Ectodermal cell (in vitro differentiated cells): ENCODE measurements around the gene FNDC3A.

Source experiments
- H3K27ac ChIP-seq: 2 replicates; pipeline ENCODE4 v1.7.0; 2013; ENCODE audit warnings: mild to moderate bottlenecking, low read depth, low read length; ENCODE audit not compliant: insufficient read depth, poor library complexity, severe bottlenecking
- H3K27me3 ChIP-seq: 2 replicates; pipeline ENCODE4 v1.7.0; 2013; ENCODE audit warnings: mild to moderate bottlenecking, low read length; ENCODE audit not compliant: insufficient read depth, control insufficient read depth, poor library complexity, severe bottlenecking
- H3K36me3 ChIP-seq: one replicate; pipeline ENCODE4 v1.7.0; 2013; ENCODE audit warnings: low read length; ENCODE audit not compliant: control insufficient read depth, insufficient read depth
- H3K4me1 ChIP-seq: one replicate; pipeline ENCODE4 v1.7.0; 2013; ENCODE audit warnings: low read length; ENCODE audit not compliant: control insufficient read depth, insufficient read depth
- H3K4me3 ChIP-seq: 2 replicates; pipeline ENCODE4 v1.7.0; 2013; ENCODE audit warnings: low read depth, low read length, control low read depth; ENCODE audit not compliant: insufficient read depth
- H3K9me3 ChIP-seq: 2 replicates; pipeline ENCODE4 v1.7.0; 2013; ENCODE audit warnings: mild to moderate bottlenecking, low read length, moderate library complexity; ENCODE audit not compliant: control insufficient read depth
- WGBS, 2 experiments: methylation state at CpG; one replicate each; pipeline ENCODE4 v1.1.7; 2013; ENCODE audit warnings: missing lambda C conversion rate in 2 of 2; 5-methylcytosine and 5-hydroxymethylcytosine counted together

Gene FNDC3A

DNA sequence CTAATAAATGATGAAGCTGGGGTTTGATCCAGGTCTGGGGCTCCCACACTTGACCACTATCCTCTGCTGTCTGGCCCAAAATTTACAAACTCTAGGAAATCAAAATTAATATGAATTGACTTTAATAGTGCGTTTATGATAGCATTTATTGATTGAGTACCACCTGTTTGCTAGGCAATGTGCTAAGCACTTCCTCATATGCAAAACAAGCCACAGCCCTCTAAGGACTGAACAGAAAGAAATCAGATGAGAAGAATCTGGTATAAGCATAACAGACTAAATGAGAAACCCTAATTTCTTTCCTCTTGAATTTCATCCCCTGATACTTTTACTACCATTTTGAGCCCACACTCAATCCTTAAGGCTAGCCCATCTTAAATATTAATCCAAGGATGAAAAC, 237.8 kb downstream of the FNDC3A start:
- Histone ChIP-seq H3K4me3 (no peak overlapping the region), H3K27ac (no peak overlapping the region), H3K27me3 (peaks cover 23% of the 10 kb centered on the region), H3K4me1 (peaks cover 4% of the 10 kb centered on the region), H3K36me3 (peaks cover under 1% of the 10 kb centered on the region), H3K9me3 (no peaks in the 10 kb centered on the region)
- WGBS, 2 experiments, result 82% methylated on average over 1 of the region's 1 CpG; no CpG with 5 or more reads in 1 of the 2 experiments

DNA sequence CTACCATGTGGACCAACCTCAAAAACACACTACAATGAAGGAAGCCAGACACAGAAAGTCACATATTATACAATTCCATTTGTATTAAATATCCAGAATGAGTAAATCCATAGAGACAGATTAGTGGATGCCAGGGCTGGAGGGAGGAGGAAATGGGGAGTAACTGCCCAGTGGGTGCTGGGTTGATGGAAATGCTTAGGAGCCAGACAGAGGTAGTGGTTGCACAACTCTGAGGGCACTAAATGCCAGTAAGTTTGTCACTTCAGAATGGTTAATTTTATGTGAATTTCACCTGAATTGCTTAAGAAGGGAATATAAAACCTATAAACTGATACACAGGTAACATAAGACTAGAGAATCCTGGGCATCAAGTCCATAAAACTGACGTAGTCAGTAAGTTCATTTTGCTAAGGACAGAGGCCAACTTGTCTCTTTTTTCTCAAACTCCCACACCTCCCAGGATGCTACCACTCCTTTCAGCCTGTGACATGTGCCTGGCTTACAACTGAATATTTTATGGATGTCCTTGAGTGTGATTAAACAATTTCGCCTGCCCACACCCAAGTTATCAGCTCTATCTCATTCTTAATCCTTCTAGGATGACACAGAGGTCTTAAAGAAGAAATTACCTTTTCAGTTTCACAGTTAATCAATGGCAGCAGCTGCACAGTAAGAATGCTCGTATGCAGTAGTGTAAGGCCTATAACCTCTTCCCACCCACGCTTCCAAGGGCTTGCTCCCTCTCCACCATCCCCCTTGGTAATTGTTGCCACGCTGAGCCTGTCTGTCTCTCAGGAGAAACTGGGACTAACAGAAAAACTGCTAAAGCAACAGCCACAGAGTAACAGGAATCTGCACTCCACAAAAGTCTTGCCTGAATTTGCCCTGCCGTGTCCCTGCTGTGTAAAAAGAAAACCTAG, 238.5 kb downstream of the FNDC3A start:
- 77 to 78% methylated on average over 6 of the region's 6 CpGs for WGBS, 2 experiments
- Histone ChIP-seq H3K36me3 (no peaks in the 10 kb centered on the region), H3K27ac (no peak overlapping the region), H3K9me3 (no peaks in the 10 kb centered on the region), H3K27me3 (peaks cover 30% of the 10 kb centered on the region), H3K4me1 (peaks cover 7% of the 10 kb centered on the region), H3K4me3 (no peak overlapping the region)

DNA sequence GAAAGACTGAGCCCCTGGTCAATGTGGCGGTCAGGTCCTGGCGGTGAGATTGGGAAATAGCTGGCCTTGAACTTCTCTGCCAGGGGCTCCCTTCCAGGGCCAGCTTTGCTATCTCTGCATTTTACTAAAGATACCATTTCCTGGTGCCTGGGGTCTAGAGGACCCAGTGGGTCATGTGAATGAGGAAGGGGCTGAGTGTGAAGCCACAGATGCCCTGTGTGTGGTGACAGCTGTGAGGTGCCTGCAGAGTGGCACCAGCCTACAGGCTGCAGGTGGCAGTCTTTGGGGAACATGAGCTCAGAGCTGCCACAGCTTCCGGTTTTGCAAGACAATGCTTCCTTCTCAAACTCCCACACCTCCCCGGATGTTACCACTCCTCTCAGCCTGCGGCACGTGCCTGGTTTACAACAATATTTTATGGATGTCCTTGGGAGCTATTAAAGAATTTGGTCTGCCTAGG, 239.2 kb downstream of the FNDC3A start:
- 54 to 59% methylated on average over 6 of the region's 6 CpGs for WGBS, 2 experiments
- peaks cover 37% of the 10 kb centered on the region for H3K27me3 ChIP-seq
- H3K27ac ChIP-seq, result no peak overlapping the region
- no peaks in the 10 kb centered on the region for H3K36me3 ChIP-seq
- peaks cover 7% of the 10 kb centered on the region for H3K4me1 ChIP-seq
- H3K4me3 ChIP-seq, result no peak overlapping the region
- H3K9me3 ChIP-seq, result no peaks in the 10 kb centered on the region

DNA sequence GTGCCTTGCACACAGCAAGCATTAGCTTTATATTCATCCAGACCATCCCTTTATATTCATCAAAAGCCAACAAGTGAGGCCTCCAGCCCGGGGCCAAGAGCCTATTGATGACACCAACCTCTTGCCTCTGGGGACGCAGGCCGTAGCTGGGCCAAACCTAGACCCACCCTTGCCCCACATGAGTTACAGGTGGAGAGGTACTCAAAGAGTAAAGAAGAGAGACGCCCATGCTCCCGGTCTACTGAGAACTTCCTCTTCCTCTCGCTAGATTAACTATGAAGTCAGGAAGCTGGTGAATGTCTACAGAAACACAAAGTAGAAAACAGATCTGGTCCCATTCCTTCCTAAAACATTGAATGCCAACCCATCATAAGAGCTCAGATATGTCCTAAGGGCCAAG, 240.6 kb downstream of the FNDC3A start:
- WGBS, 2 experiments, result 94 to 99% methylated on average over 6 of the region's 6 CpGs
- H3K4me1 ChIP-seq, result peaks cover 7% of the 10 kb centered on the region
- no peak overlapping the region for H3K27ac ChIP-seq
- no peak overlapping the region for H3K4me3 ChIP-seq
- no peaks in the 10 kb centered on the region for H3K36me3 ChIP-seq
- H3K9me3 ChIP-seq, result no peaks in the 10 kb centered on the region
- H3K27me3 ChIP-seq, result peaks cover 50% of the 10 kb centered on the region

DNA sequence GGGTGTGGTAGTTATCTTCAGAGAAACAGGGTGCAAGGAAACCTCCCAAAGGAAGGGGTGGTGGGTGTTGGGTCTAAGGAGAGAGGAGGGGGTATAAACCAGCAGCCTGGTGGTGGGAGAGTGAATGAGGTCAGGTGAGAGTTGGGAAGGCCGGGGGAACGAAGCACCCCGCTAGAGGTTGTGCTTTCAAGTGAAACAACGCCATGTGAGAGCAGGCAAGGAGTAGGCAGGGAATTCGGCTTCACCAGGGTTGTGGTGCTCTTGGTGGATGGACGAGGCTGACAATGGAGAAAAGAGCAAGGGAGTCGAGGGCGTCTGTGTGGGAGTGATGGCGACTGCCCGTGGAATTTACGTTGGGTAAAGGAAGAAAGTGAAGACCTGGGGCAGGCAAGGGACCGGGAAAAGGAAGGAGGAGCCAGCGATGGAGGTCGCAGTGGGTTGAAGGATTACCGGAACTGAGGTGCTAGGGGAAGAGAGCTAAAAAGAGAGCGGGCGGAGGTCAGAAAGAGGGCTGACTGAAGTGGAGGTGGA, 242.3 kb downstream of the FNDC3A start:
- H3K36me3 ChIP-seq, result no peaks in the 10 kb centered on the region
- H3K9me3 ChIP-seq, result no peaks in the 10 kb centered on the region
- peaks cover 7% of the 10 kb centered on the region for H3K4me1 ChIP-seq
- 52 to 53% methylated on average over 17 of the region's 17 CpGs for WGBS, 2 experiments
- H3K27ac ChIP-seq, result no peak overlapping the region
- peaks cover 67% of the 10 kb centered on the region for H3K27me3 ChIP-seq
- H3K4me3 ChIP-seq, result peak overlapping the region; percentile 8

DNA sequence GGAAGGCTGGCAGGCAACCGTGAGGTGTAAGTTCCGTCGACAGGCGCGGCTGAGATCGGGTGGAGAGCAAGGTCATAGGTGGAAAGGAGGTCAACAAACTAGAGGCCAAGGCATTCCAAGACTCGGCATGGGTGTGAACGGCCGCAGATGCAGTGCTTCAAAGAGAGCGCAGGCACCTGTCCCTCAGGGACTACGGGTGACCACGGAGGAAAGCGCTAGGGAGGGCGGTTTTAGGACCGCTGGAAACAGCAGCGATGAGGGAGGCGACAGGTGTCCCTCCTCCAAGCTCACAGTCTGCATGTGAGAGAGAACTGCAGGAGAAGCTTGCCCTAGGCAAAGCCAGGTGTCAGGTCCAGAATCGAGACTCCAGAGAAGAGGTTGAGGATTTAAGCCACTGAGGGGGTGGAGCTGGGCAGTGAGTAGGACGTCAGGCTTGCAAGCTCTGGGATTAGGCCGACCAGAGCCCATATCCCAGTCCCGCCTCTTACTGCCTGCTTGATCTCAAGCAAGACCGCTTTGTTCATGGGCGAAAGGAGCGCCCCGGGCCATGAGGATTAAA, 242.9 kb downstream of the FNDC3A start:
- H3K27me3 ChIP-seq, result peaks cover 73% of the 10 kb centered on the region
- peak overlapping the region; percentile 8 for H3K4me3 ChIP-seq
- WGBS, 2 experiments, result 26 to 28% methylated on average over 25 of the region's 25 CpGs
- peaks cover 7% of the 10 kb centered on the region for H3K4me1 ChIP-seq
- H3K36me3 ChIP-seq, result no peaks in the 10 kb centered on the region
- no peak overlapping the region for H3K27ac ChIP-seq
- no peaks in the 10 kb centered on the region for H3K9me3 ChIP-seq

DNA sequence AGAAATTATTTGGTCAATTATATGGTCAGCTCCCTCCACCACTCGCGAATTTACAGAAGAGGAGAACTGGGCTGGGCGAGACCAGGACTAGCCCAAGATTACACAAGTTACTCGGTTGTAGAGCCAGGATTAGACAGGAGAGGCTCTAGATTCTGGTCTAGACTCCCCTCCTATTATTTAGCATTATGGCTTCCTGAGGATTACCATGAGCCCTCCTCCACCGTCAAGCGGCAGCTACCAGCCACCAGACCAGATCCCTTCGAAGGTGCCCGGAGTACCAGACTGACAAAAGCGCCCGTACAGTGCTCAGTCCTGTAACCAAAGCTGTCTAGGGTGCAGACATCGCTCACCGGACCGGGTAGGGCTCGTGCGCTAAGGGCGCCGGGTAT, 243.9 kb downstream of the FNDC3A start:
- Histone ChIP-seq H3K27ac (no peak overlapping the region), H3K4me1 (peaks cover 7% of the 10 kb centered on the region), H3K4me3 (peak overlapping the region; percentile 13), H3K27me3 (peaks cover 82% of the 10 kb centered on the region), H3K9me3 (no peaks in the 10 kb centered on the region), H3K36me3 (no peaks in the 10 kb centered on the region)
- 21 to 22% methylated on average over 17 of the region's 17 CpGs for WGBS, 2 experiments

DNA sequence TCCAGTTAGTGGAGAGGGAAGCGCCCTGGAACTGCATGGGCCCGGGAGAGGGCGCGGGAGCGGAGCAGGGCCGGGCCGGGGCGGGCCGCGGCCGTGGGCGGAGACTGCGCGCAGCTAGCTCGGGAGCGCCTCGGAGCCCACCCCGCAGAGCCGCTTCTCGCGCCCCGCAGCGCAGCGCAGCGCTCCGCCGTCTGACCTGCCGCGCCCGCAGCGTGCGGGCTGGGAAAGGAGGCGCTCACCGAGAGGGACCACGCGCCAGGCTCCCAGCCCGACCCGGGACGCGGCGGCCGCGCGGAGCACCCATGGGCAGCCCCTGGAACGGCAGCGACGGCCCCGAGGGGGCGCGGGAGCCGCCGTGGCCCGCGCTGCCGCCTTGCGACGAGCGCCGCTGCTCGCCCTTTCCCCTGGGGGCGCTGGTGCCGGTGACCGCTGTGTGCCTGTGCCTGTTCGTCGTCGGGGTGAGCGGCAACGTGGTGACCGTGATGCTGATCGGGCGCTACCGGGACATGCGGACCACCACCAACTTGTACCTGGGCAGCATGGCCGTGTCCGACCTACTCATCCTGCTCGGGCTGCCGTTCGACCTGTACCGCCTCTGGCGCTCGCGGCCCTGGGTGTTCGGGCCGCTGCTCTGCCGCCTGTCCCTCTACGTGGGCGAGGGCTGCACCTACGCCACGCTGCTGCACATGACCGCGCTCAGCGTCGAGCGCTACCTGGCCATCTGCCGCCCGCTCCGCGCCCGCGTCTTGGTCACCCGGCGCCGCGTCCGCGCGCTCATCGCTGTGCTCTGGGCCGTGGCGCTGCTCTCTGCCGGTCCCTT, 244.5 kb downstream of the FNDC3A start, which contains the start of gene MLNR:
MLNR (plus strand) TSS at position 303 of the 820 bp plus-strand sequence; CDS start at position 303, 0 bp downstream.
- Histone ChIP-seq H3K27ac (no peak within 1 kb of the TSS), H3K4me3 (peak within 1 kb of the TSS; percentile 13), H3K4me1 (peaks cover 7% of the 10 kb centered on the region), H3K36me3 (no peaks in the 10 kb centered on the region), H3K9me3 (no peaks in the 10 kb centered on the region), H3K27me3 (peaks cover 88% of the 10 kb centered on the region)
- WGBS, 2 experiments, result 4% methylated on average over 111 of the region's 111 CpGs

DNA sequence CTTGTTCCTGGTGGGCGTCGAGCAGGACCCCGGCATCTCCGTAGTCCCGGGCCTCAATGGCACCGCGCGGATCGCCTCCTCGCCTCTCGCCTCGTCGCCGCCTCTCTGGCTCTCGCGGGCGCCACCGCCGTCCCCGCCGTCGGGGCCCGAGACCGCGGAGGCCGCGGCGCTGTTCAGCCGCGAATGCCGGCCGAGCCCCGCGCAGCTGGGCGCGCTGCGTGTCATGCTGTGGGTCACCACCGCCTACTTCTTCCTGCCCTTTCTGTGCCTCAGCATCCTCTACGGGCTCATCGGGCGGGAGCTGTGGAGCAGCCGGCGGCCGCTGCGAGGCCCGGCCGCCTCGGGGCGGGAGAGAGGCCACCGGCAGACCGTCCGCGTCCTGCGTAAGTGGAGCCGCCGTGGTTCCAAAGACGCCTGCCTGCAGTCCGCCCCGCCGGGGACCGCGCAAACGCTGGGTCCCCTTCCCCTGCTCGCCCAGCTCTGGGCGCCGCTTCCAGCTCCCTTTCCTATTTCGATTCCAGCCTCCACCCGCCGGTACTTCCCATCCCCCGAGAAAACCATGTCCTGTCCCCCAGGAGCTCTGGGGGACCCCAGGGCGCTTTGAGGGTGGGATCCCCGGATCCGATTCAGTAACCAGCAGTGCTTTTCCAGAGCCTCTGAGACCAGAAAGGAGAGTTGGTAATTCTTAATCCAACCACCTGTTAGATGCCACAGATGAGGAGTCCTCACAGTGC, 245.3 kb downstream of the FNDC3A start:
- Histone ChIP-seq H3K27me3 (peaks cover 89% of the 10 kb centered on the region), H3K36me3 (no peaks in the 10 kb centered on the region), H3K4me1 (peaks cover 7% of the 10 kb centered on the region), H3K4me3 (no peak overlapping the region), H3K9me3 (no peaks in the 10 kb centered on the region), H3K27ac (no peak overlapping the region)
- WGBS, 2 experiments, result 8% methylated on average over 73 of the region's 73 CpGs
